NCI-H460 (cell line): ENCODE measurements around the gene MTCH2. TPM values are rescaled to one million over a fixed set of nuclear protein-coding genes. Genes with fewer than 3 reads are reported as not detected.

ENCODE experiments used
- DNase-seq: peaks from one replicate; pipeline ENCODE4 v3.0.0-alpha.2; 2016; ENCODE audit warnings: low read depth; ENCODE audit errors: extremely low read depth
- total RNA-seq: library from RNA; depleted of rRNA; stranded (reverse); fragments of >200 nt; shearing (Covaris generic); gene quantifications from 2 replicates; pipeline ENCODE4 v1.2.3, GENCODE V29; 2014

MTCH2 gene
- total RNA-seq, 1 experiment from 2014 or later: 72.3 TPM

- no peak for DNase-seq
Measured at GRCh38 chr11:47592970-47593369, 49.4 kb downstream of the MTCH2 start.

GRCh38 chr11:47592251-47592650, 50.1 kb downstream of the MTCH2 start:
- DNase-seq: no peak

DNA sequence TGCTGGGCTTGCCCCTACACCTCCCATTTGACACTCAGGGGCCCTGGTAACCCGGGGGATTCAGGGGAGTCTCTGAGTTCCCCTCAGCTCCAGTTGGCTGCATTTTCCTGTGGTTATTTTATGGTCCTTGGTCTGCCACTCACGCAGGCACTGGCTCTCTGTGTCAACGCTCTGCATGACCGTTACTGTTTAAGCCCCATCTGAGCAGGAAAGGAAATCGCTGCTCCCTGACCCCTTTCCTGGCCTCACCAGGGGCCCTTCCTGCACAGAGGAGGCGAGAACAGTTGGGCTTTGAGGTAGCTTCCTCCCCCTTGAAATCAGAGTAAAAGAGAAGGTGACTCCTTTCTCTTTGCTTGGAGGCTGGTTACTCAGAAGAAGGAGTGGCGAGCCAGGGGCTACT, 50.6 kb downstream of the MTCH2 start:
- no peak for DNase-seq

- DNase-seq: no peak
Measured at GRCh38 chr11:47589977-47590861, 52.1 kb downstream of the MTCH2 start.

DNA sequence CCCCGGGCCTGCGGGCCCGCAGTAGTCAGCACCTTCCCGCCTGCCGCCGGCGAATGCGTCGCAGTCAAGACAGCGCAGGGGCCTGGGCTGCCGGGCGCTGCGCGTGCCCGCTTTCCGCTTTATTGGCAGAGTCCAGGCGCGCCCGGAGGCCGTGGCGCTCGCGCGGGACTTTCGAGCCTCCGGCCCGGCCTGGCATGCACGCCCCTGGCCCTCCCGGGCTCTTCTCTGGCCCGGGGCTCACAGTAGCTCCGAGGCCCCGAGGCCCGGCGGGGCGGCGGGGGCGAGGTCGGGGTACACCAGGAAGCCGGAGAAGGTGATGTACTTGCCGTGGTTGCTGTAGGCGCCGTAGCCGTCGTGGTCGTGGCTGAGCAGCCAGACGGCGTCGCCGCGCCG, 52.8 kb downstream of the MTCH2 start:
- no peak for DNase-seq

DNA sequence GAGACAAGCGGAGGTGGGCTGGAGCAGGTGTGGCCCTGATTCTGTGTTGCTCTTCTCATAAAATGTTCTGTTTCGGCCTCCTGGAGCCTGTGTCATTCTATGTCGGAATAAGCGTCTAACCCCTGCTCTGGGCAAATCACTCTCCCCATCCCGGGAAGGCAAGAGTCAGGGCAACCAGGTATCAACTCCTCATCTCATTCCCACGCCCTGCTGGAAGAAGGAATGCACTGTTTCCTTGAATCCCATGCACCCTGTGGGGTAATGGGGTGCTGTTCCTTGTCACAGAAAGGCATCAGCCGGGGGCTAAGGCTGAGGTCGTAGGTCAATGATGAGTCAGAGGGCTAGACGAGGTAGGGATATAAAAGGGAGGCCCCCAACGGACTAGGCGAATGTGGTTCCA, 53.2 kb downstream of the MTCH2 start:
- no peak for DNase-seq

DNA sequence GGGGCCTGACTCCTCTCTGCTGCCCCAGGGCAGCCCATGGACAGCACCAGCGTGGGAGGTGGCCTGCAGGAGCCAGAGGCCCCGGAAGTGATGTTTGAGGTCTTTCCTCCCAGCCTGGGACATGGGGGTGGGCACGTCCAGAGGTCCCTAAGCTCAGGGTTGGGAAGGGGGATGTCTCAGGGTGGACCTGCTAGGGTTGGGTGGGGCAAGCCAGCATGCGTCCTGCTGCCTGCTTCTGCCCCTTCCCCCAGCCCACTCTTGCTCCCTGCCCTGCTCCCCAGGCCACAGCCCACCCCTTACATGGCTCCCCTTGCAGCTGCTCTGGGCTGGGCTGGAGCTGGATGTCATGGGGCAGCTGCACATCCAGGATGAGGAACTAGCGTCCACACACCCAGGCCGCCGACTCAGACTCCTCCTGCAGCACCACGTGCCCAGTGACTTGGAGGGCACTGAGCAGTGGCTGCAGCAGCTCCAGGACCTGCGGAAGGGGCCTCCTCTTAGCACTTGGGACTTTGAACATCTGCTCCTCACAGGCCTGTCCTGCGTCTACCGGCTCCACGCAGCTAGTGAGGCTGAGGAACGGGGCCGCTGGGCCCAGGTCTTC, 54.5 kb downstream of the MTCH2 start:
- DNase-seq: no peak

DNA sequence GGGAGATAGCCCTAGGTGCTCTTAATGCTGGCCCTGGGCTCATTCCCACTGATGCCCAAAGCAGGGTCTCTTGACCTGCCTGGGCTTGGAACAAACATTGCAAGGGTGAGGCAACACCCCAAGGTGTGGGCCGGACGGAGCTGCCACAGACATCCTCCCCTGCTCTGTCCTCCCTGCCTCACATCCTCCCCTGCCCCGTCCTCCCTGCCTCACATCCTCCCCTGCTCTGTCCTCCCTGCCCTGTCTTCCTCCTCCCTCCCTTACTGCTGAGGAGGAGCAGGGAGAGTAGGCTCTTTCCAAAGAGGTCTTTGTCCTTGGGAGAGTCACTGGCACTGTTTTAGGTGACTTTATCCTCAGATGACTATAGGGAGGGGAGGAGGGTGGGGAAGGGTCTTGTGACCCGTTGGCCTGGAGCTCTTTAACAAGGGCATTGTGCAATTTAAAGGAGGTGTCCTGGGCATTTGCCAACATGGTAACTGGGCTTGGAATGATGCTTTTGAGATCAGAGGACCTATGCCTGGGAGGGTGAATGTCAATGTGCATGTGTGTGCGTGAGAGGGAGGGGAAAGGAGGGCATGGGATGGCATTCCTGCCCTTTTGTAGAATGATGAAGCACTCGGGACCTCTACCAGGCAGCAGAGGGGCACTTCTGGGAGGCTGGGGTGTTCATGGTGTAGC, 55.2 kb downstream of the MTCH2 start:
- no peak for DNase-seq

DNA sequence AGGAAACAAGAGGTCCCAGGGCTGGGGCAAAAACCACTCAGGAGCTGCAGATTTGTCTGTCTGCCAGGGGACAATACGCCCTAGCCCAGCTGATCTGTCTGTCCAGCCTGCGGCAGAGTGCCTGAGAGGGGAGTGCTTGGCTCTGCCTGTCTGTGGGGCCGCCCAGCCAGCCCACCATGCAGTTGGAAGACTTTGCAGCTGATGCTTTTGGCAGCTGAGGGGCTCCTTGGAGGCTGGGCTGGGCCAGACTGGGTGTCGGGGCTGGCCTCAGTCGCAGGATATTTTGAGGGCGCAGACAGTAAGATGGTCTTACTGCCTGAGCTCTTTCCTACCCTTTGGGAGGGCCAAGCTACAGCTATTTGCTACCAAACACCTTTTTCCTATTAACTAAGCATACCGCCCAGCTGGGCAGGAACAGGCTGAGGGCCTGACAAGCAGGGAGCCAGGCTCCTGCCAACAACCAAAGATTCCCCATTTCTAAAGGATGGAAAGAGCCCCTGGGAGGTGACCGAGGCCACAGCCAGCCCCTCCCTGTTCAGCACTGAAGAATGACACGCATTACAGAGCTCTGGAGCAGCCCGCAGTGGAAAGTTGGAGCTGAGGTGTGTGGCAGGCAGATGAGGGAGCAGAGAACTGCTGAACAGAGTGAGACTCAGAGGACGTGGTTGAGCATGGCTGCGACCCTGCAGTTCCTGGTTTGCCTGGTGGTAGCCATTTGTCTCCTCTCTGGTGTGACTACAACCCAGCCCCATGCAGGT, 56.1 kb downstream of the MTCH2 start, which contains the start of gene FAM180B:
Gene FAM180B, plus strand, starts transcription at position 581 of the 758 bp plus-strand sequence. Its CDS starts 91 bp downstream, at position 672.
- DNase-seq: no peak

- no peak for DNase-seq
Measured at GRCh38 chr11:47583844-47584243, 58.5 kb downstream of the MTCH2 start.

GRCh38 chr11:47578524-47579494, 63.5 kb downstream of the MTCH2 start, which contains the start of the genes KBTBD4 and NDUFS3:
KBTBD4 (minus strand) TSS chr11:47578970; CDS start chr11:47578951, 19 bp downstream.
NDUFS3 (plus strand) TSS chr11:47579074; CDS start chr11:47579092, 18 bp downstream.
- peak; percentile 76 for DNase-seq

DNA sequence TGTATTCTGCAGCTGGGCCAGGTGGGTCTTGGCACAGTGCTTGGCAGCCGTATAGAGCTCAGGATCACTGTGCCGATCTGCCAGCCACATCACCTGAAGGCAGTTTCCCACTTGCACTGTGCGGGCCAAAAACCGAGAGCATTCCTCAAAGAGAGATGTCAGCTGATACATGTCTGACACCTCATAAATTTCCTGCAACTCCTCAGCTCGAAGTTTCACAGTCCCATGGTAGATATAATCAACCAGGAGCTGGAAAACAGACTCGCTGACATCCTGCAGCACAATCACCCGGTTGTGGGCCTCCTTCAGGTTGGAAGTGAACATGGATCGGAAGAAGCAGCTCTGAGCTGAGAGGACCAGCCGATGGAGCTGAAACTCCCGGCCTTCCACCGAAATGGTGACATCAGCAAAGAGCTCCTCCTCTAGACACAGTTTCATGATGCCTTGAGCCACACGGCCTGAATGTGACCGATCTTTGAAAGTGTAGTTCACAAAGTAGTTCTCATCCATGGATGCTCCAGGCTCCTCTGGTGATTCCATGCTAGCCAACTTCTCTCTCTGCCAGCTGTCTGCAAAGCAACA, 64.8 kb downstream of the MTCH2 start:
- no peak for DNase-seq

DNA sequence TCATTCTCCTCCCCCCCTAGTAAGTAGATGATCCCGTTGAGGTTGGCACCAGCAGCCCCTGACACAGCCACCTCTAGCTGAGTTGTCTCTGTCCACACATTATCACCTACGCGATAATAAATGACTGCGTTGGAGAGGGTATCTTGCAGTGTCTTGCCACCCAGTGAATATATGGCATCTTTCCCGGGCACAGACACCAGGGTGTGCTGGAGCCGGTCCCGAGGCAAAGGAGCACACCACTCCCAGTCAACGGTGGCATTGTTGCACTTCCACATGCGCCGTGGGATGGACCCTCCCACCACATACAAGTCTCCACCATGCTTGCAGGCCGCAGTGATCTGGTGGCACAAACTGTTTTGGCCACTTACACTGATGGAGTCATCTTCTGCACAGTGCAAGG, 69.0 kb downstream of the MTCH2 start:
- DNase-seq: no peak

DNA sequence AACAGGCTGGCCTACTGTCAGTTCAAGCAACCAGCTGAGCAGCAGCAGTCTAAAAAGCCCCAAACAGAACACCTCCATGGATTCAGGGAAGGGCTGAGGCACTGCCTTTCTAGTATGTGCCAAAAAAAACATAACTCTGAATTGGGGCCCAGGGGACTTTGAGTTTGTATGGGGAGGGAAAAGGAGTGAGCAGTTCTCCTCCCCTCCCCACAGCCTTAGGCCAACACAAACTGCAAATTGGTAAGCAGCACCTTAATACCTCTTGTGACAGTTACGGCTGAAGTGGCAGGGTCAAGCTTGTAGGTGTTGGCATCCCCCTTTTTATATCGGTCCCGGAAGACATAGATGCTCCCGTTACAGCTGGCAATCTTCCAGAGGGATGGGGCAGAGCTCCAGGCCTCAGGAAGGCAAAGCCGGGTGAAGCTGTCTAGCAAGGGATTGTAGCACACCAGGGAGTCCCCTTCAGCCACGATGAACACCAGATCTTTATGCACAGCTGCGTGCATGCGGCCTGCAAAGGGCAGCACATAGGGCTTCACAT, 69.6 kb downstream of the MTCH2 start:
- DNase-seq: no peak

DNA sequence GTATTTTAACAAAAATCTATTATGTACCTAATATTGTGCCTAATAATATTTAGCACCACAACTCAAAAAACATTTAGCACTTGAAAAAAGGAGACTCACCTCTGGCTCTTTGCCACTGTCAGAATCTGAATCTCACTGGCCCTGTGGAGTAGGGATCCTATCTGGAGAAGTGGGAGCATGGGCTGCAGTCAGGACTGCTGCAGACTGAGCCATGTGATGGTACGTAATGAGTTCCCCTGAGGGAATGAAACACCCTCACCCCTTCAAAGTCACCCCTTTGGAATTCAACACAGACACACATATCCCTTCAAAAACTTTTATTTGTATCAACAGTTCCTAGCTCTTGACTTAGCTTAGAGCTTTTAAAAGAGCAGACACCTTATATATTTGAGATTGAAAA, 70.5 kb downstream of the MTCH2 start:
- DNase-seq: no peak

- DNase-seq: no peak
Measured at GRCh38 chr11:47571357-47571729, 71.0 kb downstream of the MTCH2 start.

- DNase-seq: no peak
Measured at GRCh38 chr11:47570651-47571356, 71.6 kb downstream of the MTCH2 start.

DNA sequence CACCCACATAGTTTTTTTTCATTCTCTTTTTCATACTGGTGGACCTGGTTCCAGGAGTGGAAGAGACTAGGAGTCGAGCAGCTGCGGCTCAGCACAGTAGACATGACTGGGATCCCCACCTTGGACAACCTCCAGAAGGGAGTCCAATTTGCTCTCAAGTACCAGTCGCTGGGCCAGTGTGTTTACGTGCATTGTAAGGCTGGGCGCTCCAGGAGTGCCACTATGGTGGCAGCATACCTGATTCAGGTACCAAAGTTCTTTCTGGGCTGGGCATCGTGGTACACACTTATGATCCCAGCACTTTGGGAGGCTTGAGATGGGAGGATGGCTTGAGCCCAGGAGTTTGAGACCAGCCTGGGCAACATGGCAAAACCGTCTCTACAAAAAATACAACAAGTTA, 72.7 kb downstream of the MTCH2 start:
- DNase-seq: no peak
